ENCODE data around the gene ARMH4.

Gene ARMH4

DNA sequence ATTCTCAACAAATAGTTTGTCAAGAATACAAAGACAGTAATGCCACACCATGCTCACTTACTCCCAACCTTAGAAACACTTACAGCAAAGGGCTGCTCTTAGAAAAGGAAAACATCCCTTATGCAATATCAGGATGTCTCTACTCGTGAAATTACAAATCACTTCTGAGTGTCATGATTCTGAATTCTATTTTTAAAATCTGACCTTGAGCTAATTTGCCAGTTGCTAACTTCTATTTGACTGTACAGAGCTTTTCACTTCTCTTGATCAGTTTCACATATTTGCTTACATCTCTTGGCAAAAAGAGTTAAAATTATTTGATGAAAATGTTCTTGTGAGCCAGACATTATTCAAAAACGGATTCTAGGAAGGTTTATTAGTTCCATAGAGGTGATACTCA lies 149.4 kb downstream of the ARMH4 start:
- Histone ChIP-seq H3K9ac (ENCODE audit: low read depth, low read length) (no peak overlapping the region), H3K4me1 (ENCODE audit: control insufficient read depth, insufficient read depth, low read length) (no peaks in the 10 kb centered on the region), H3K4me3 (ENCODE audit: low read length) (no peak overlapping the region), H3K36me3 (ENCODE audit: insufficient read depth, low read length) (no peaks in the 10 kb centered on the region), H3K9me3 (replicated peaks; ENCODE audit: low read length) (no peaks in the 10 kb centered on the region), H3K4me2 (ENCODE audit: low read length) (no peak overlapping the region), H3K27me3 (ENCODE audit: control insufficient read depth, insufficient read depth, low read length) (no peaks in the 10 kb centered on the region)

DNA sequence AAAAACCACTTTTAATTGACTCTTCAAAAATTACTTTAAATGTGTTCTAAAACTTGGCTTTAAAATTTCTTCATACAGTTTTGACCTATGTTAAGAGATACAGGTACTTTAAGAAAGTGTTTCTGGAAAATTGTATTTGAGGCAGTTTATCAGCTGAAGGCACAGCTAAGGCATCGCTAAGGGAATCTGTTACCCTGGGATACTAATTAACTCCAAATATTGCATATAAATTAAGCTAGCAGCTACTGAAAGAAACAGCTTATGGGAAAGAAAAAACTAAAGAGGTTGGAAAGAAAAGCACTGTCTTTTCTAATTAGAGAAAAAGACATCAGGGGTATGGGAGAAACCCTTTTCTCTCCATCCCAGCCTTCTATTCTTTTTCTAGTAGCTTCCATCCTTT lies 152.0 kb downstream of the ARMH4 start:
- H3K9me3 ChIP-seq (replicated peaks; ENCODE audit: low read length): no peaks in the 10 kb centered on the region
- H3K36me3 ChIP-seq (ENCODE audit: insufficient read depth, low read length): no peaks in the 10 kb centered on the region
- no peak overlapping the region for H3K9ac ChIP-seq (ENCODE audit: low read depth, low read length)
- H3K4me3 ChIP-seq (ENCODE audit: low read length): no peak overlapping the region
- H3K4me2 ChIP-seq (ENCODE audit: low read length): no peak overlapping the region
- H3K27me3 ChIP-seq (ENCODE audit: control insufficient read depth, insufficient read depth, low read length): no peaks in the 10 kb centered on the region
- no peaks in the 10 kb centered on the region for H3K4me1 ChIP-seq (ENCODE audit: control insufficient read depth, insufficient read depth, low read length)

DNA sequence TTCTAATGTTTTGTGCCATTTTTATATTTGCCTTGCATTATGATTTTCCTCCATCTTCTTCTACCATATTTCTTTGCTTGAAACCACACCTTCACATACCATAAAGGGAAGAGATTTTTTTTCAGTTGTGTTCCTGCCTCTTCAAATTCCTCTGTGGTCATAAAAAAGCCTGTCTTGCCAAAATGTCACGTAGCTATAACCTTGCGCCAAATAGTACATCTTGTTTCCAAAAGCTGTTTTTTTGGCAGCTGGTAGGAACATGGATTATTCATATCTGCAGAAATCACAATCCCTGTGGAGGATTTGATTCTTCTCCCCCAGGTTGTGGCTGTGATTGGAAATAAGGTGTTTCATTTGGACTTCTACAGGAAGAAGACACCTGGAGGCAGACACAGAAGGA lies 152.5 kb downstream of the ARMH4 start:
- H3K4me1 ChIP-seq (ENCODE audit: control insufficient read depth, insufficient read depth, low read length): no peaks in the 10 kb centered on the region
- no peaks in the 10 kb centered on the region for H3K36me3 ChIP-seq (ENCODE audit: insufficient read depth, low read length)
- no peak overlapping the region for H3K9ac ChIP-seq (ENCODE audit: low read depth, low read length)
- no peak overlapping the region for H3K4me3 ChIP-seq (ENCODE audit: low read length)
- no peak overlapping the region for H3K4me2 ChIP-seq (ENCODE audit: low read length)
- H3K27me3 ChIP-seq (ENCODE audit: control insufficient read depth, insufficient read depth, low read length): no peaks in the 10 kb centered on the region
- H3K9me3 ChIP-seq (replicated peaks; ENCODE audit: low read length): no peaks in the 10 kb centered on the region

DNA sequence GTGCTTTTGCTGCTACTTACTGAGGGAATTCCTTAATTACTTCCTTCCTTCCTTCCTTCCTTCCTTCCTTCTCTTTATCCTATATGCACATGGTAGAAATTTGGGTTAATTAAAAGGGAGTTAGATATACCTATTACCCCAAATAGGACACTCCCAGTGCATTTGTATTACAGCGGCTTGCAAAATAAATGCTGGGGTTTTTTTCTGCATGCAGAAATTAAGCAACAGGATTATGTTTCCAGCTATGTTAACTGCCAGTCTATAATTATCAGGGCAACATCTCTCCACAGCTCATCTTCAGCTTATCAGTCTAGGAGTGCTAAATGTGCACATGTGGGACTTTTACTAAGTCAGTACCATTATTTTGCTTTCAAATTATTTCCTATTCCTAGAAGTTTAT lies 153.2 kb downstream of the ARMH4 start:
- Histone ChIP-seq H3K4me3 (ENCODE audit: low read length) (no peak overlapping the region), H3K4me2 (ENCODE audit: low read length) (no peak overlapping the region), H3K27me3 (ENCODE audit: control insufficient read depth, insufficient read depth, low read length) (no peaks in the 10 kb centered on the region), H3K9me3 (replicated peaks; ENCODE audit: low read length) (no peaks in the 10 kb centered on the region), H3K36me3 (ENCODE audit: insufficient read depth, low read length) (no peaks in the 10 kb centered on the region), H3K9ac (ENCODE audit: low read depth, low read length) (no peak overlapping the region), H3K4me1 (ENCODE audit: control insufficient read depth, insufficient read depth, low read length) (no peaks in the 10 kb centered on the region)

DNA sequence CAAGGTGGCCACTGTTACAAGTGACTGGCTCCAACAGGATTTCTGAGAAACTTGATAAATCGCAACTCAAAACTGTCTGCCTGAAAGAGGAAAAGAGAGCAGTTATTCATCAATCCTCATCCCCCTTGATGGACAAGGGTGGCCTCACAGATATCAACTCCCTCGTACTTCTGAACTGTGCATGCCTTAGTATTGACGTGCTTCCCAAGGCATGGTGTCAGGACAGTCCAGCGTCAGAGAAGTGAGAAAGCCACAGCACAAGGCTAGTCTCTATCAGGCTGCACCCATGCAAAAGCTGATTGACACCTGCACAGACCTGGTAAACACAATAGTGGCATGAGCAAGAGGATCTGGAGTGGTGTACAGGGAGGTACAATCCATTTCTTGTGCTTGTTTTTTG lies 160.7 kb downstream of the ARMH4 start:
- no peaks in the 10 kb centered on the region for H3K9me3 ChIP-seq (replicated peaks; ENCODE audit: low read length)
- no peak overlapping the region for H3K4me2 ChIP-seq (ENCODE audit: low read length)
- no peaks in the 10 kb centered on the region for H3K36me3 ChIP-seq (ENCODE audit: insufficient read depth, low read length)
- H3K27me3 ChIP-seq (ENCODE audit: control insufficient read depth, insufficient read depth, low read length): no peaks in the 10 kb centered on the region
- no peak overlapping the region for H3K4me3 ChIP-seq (ENCODE audit: low read length)
- H3K4me1 ChIP-seq (ENCODE audit: control insufficient read depth, insufficient read depth, low read length): no peaks in the 10 kb centered on the region
- H3K9ac ChIP-seq (ENCODE audit: low read depth, low read length): no peak overlapping the region

DNA sequence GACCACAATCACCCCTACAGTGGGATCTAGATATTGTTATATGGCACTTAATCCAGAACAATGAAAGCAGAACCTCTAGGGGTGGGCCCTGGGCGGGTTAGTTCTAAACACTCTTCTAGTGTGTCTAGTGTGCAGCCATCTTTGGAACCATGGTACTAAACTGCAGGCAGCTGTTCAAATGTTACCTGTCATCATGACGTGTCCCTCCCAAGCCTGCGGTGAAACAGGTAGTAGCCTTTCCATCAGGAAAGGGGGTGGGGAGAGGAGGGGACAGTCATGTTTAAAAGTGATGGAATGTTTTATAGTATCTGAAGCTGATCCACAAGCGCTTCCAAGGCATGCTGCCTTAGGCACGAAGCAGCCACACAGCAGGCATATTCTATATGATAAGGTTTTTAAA lies 163.6 kb downstream of the ARMH4 start:
- no peak overlapping the region for H3K4me3 ChIP-seq (ENCODE audit: low read length)
- no peaks in the 10 kb centered on the region for H3K36me3 ChIP-seq (ENCODE audit: insufficient read depth, low read length)
- no peak overlapping the region for H3K9ac ChIP-seq (ENCODE audit: low read depth, low read length)
- no peaks in the 10 kb centered on the region for H3K27me3 ChIP-seq (ENCODE audit: control insufficient read depth, insufficient read depth, low read length)
- H3K4me2 ChIP-seq (ENCODE audit: low read length): no peak overlapping the region
- no peaks in the 10 kb centered on the region for H3K4me1 ChIP-seq (ENCODE audit: control insufficient read depth, insufficient read depth, low read length)
- no peaks in the 10 kb centered on the region for H3K9me3 ChIP-seq (replicated peaks; ENCODE audit: low read length)

DNA sequence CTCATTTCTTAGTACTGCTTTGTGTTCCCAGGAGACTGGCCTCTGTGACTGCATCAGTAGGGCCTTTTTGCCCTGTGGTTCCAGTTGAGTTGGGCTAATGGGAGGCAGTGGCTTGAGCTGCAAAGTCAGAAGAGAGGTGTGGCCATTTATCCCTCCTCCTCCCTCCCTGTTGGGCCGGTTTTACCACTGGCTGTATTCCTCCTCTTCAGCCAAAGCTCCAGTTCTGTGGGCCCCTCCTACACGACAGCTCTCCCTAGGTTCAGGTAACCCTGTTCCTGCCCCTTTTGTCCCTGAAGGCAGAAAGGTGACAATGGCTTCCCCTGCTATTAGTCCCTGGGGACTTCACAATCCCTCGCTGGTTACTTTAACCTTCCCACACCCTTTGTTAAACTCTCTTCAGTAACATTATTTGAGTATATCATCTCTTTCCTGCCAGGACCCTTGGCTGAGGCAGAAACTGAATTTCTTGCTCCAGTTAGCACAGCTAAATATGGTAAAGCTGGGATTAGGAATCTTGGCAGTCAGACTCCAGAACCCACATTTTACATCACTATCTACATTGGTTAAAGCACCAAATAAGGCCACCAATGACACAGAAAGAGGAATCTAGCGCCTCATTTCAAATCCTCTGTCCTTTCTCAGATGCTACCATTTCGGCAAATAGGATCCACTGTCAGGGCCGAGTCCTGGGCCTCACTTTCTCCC lies 164.3 kb downstream of the ARMH4 start:
- Histone ChIP-seq H3K36me3 (ENCODE audit: insufficient read depth, low read length) (no peaks in the 10 kb centered on the region), H3K9me3 (replicated peaks; ENCODE audit: low read length) (no peaks in the 10 kb centered on the region), H3K9ac (ENCODE audit: low read depth, low read length) (no peak overlapping the region), H3K27me3 (ENCODE audit: control insufficient read depth, insufficient read depth, low read length) (peaks cover 3% of the 10 kb centered on the region), H3K4me3 (ENCODE audit: low read length) (no peak overlapping the region), H3K4me1 (ENCODE audit: control insufficient read depth, insufficient read depth, low read length) (no peaks in the 10 kb centered on the region), H3K4me2 (ENCODE audit: low read length) (no peak overlapping the region)

DNA sequence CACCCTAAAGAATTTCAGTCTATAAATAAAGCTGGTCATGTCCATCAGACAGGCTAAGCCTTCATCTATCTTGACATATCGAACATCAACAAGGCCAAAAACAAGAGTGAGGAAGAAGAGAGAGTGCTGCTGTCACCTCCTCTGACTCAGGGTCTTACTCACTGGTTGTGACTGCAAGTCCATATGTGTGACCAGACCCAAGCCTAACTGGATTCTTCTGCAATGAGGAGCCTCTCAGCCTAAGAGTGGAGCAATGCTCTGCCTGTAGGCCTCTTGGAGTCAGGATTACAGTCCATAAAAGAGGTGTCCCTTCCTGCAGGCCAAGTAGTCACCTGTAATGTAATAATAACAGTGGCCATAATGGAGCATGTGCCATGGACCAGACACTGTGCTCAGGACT lies 165.0 kb downstream of the ARMH4 start:
- Histone ChIP-seq H3K4me3 (ENCODE audit: low read length) (no peak overlapping the region), H3K27me3 (ENCODE audit: control insufficient read depth, insufficient read depth, low read length) (peaks cover 3% of the 10 kb centered on the region), H3K9ac (ENCODE audit: low read depth, low read length) (no peak overlapping the region), H3K36me3 (ENCODE audit: insufficient read depth, low read length) (no peaks in the 10 kb centered on the region), H3K4me2 (ENCODE audit: low read length) (no peak overlapping the region), H3K4me1 (ENCODE audit: control insufficient read depth, insufficient read depth, low read length) (no peaks in the 10 kb centered on the region), H3K9me3 (replicated peaks; ENCODE audit: low read length) (no peaks in the 10 kb centered on the region)

DNA sequence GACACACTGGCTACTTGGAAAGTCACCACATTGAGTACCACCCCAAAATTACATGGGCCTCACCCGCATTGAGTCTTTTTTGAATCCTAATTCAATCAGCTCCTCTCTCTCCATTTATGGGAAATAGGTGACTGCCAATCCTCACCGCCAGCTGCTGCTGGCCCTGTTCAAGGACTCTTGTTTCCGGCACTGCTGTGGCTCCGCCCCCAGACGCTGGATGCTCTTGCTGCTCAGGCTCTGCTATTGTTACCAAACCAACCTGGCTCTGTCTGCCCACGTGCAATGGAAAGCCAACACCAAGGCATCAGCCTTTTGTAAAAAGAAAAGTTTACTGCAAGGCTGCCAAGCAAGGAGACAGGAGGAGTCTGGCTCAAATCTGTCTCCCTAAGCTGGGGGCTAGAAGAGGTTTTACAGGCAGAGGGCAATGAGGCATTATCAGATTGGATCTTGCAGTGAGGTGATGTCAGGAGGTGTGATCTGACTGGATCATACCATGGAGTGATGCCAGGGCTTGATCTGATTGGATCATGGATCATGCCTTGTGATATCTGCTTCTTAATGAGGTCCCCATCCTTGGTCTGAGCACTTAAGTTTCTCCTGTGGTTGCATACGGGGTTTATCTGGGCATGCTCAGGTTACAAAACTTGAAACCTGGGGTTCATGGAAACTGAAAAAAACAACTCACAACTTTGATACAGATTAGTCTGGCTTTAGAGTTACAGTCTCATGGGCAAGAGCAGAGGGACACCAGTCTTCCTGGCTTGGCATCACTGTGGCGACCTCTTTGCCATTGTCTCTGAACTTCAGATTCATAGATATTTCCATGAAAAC lies 169.0 kb downstream of the ARMH4 start:
- Histone ChIP-seq H3K9ac (ENCODE audit: low read depth, low read length) (no peak overlapping the region), H3K27me3 (ENCODE audit: control insufficient read depth, insufficient read depth, low read length) (peaks cover 3% of the 10 kb centered on the region)

DNA sequence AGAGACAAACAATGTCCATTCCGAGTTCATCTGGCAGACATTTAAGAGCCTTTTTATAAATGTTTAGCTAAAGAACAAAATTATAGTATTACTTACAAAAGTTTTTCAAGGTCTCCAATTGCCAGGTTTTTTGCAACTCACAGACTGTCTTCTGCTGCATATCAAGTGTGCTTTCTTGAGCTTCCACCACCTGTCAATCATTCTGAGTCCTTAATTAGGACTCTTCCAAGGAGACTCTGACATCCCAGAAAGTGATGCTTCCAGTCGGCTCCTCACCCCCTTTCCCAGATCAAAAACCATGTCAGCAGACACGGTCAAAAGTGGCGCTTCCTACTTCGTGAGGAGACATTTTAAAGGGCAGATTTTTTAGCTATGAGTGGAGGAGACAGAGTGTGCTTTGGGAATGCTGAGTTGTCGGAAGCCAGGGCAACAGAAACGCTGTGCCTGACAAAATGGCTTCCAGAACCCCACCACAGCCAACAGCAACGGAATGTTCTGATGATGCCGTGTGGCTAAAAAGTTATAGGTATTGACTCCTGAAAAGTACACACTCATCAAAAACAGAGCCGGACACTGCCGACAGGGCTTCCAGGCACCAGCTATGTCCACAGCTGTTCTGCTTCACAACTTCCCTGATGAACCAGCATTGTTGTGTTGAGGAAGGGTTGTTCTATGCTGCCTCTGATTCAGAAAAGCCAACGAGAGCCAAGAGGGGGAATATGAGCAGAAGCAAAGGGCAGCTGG lies 170.0 kb downstream of the ARMH4 start:
- Histone ChIP-seq H3K9ac (ENCODE audit: low read depth, low read length) (no peak overlapping the region), H3K4me3 (ENCODE audit: low read length) (no peak overlapping the region), H3K4me2 (ENCODE audit: low read length) (no peak overlapping the region), H3K27me3 (ENCODE audit: control insufficient read depth, insufficient read depth, low read length) (peaks cover 3% of the 10 kb centered on the region), H3K9me3 (replicated peaks; ENCODE audit: low read length) (no peaks in the 10 kb centered on the region), H3K36me3 (ENCODE audit: insufficient read depth, low read length) (no peaks in the 10 kb centered on the region), H3K4me1 (ENCODE audit: control insufficient read depth, insufficient read depth, low read length) (no peaks in the 10 kb centered on the region)

More for the DNA sequence above, 169.0 kb downstream of the ARMH4 start:
- Histone ChIP-seq H3K4me1 (ENCODE audit: control insufficient read depth, insufficient read depth, low read length) (no peaks in the 10 kb centered on the region), H3K4me3 (ENCODE audit: low read length) (no peak overlapping the region), H3K4me2 (ENCODE audit: low read length) (no peak overlapping the region), H3K36me3 (ENCODE audit: insufficient read depth, low read length) (no peaks in the 10 kb centered on the region), H3K9me3 (replicated peaks; ENCODE audit: low read length) (no peaks in the 10 kb centered on the region)

DNA sequence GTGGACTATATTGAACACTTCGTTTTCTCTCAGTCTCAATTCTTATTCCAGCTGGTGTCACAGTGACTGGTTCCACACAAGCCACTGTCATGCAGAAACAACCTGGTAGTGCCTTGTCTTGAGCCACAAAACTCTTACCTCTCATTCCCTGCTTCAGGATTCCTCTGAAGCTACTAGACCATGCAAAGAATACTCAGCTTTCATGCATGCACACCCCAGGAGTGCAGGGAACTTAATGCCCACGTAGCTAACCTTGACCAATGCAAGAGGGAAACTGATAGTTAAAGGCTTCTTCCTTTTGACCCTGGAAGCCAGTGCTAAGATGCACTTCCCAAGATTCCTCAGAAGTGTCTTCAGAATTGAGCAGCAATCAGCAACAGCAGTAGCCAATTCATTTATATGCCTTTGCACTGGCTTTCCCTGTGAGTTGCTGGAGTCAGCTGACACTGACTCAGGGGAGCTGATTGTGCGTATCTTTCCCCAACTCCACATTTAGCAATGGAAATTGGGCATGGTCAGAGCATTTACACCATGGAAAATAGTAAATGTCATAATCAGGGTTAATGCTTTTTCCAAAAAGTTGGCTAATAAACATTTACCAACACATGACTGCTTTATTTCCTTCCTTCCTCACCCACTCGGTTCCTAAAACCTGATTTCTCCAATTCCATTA lies 172.5 kb downstream of the ARMH4 start:
- no peaks in the 10 kb centered on the region for H3K9me3 ChIP-seq (replicated peaks; ENCODE audit: low read length)
- peaks cover 3% of the 10 kb centered on the region for H3K27me3 ChIP-seq (ENCODE audit: control insufficient read depth, insufficient read depth, low read length)
- H3K9ac ChIP-seq (ENCODE audit: low read depth, low read length): no peak overlapping the region
- no peaks in the 10 kb centered on the region for H3K4me1 ChIP-seq (ENCODE audit: control insufficient read depth, insufficient read depth, low read length)
- H3K4me3 ChIP-seq (ENCODE audit: low read length): no peak overlapping the region
- H3K36me3 ChIP-seq (ENCODE audit: insufficient read depth, low read length): no peaks in the 10 kb centered on the region
- H3K4me2 ChIP-seq (ENCODE audit: low read length): no peak overlapping the region

Data from skeletal muscle satellite cell (primary cell).